ENCODE results near the gene ARHGEF1.

- TF ChIP-seq, protein P1, sequence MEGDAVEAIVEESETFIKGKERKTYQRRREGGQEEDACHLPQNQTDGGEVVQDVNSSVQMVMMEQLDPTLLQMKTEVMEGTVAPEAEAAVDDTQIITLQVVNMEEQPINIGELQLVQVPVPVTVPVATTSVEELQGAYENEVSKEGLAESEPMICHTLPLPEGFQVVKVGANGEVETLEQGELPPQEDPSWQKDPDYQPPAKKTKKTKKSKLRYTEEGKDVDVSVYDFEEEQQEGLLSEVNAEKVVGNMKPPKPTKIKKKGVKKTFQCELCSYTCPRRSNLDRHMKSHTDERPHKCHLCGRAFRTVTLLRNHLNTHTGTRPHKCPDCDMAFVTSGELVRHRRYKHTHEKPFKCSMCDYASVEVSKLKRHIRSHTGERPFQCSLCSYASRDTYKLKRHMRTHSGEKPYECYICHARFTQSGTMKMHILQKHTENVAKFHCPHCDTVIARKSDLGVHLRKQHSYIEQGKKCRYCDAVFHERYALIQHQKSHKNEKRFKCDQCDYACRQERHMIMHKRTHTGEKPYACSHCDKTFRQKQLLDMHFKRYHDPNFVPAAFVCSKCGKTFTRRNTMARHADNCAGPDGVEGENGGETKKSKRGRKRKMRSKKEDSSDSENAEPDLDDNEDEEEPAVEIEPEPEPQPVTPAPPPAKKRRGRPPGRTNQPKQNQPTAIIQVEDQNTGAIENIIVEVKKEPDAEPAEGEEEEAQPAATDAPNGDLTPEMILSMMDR (IDR thresholded peaks at IDR 0.05; ENCODE audit: low read depth, low read length), result no peak
- TF ChIP-seq EZH2phosphoT487 (IDR thresholded peaks at IDR 0.05; ENCODE audit: low read depth), result no peak
Observed at GRCh38 chr19:41839211-41839610, 43.8 kb upstream of the ARHGEF1 start.

Measured in OCI-LY3 (cell line).